GM18511 (cell line): ENCODE data around the gene ADAMTSL1.
A peak's percentile ranks its signal among the peaks of the same experiment; 100 is the strongest.

Experiments used
- ATAC-seq: cut with Tn5 transposase; IDR thresholded peaks from one replicate; pipeline ENCODE4 v1.9.1; 2021; ENCODE audit warnings: mild to moderate bottlenecking, moderate library complexity; ENCODE audit not compliant: unreplicated experiment

The ADAMTSL1 gene

GRCh38 chr9:18759827-18760226 is 285.9 kb downstream of the ADAMTSL1 start:
- ATAC-seq = no peak

GRCh38 chr9:18761742-18762300 is 287.9 kb downstream of the ADAMTSL1 start:
- no peak for ATAC-seq

- no peak for ATAC-seq
These were observed 293.1 kb downstream of the ADAMTSL1 start for GRCh38 chr9:18766989-18767550.

GRCh38 chr9:18768951-18769622 is 295.1 kb downstream of the ADAMTSL1 start:
- peak; percentile 91 for ATAC-seq

GRCh38 chr9:18770131-18770908 is 296.4 kb downstream of the ADAMTSL1 start:
- no peak for ATAC-seq

- no peak for ATAC-seq
These were observed 297.1 kb downstream of the ADAMTSL1 start for GRCh38 chr9:18771011-18771410.

- ATAC-seq = no peak
These were observed 297.8 kb downstream of the ADAMTSL1 start for GRCh38 chr9:18771763-18772162.

GRCh38 chr9:18775241-18775640 is 301.3 kb downstream of the ADAMTSL1 start:
- no peak for ATAC-seq

GRCh38 chr9:18775930-18776329 is 302.0 kb downstream of the ADAMTSL1 start:
- no peak for ATAC-seq

GRCh38 chr9:18776836-18777820 is 303.2 kb downstream of the ADAMTSL1 start:
- ATAC-seq = no peak

- ATAC-seq = no peak
These were observed 304.2 kb downstream of the ADAMTSL1 start for GRCh38 chr9:18778147-18778546.

- no peak for ATAC-seq
These were observed 304.9 kb downstream of the ADAMTSL1 start for GRCh38 chr9:18778846-18779245.

GRCh38 chr9:18783909-18784308 is 310.0 kb downstream of the ADAMTSL1 start:
- no peak for ATAC-seq

GRCh38 chr9:18785604-18786003 is 311.7 kb downstream of the ADAMTSL1 start:
- ATAC-seq = no peak

GRCh38 chr9:18786196-18786595 is 312.2 kb downstream of the ADAMTSL1 start:
- no peak for ATAC-seq

- ATAC-seq = no peak
These were observed 313.1 kb downstream of the ADAMTSL1 start for GRCh38 chr9:18786911-18787650.

GRCh38 chr9:18788256-18788655 is 314.3 kb downstream of the ADAMTSL1 start:
- ATAC-seq = no peak

GRCh38 chr9:18791074-18791473 is 317.1 kb downstream of the ADAMTSL1 start:
- ATAC-seq = peak; percentile 51

- no peak for ATAC-seq
These were observed 319.2 kb downstream of the ADAMTSL1 start for GRCh38 chr9:18793122-18793521.
